A172 (cell line): Measurements from ENCODE around the gene ZNF883. TPM values are rescaled to one million over a fixed set of nuclear protein-coding genes. Genes with fewer than 3 reads are reported as not detected.
"Not testable (repeated sequence)": the region's sequence is repeated elsewhere in the genome, so short reads cannot be mapped to it uniquely, and the experiment has no call there.

Experiments
- DNase-seq: peaks from one replicate; pipeline ENCODE4 v3.0.0-alpha.2; 2015; ENCODE audit warnings: low spot score
- total RNA-seq: library from RNA; depleted of rRNA; stranded (reverse); fragments of >200 nt; shearing (Covaris generic); gene quantifications from 2 replicates; pipeline ENCODE4 v1.2.3, GENCODE V29; 2014; rRNA removed

The ZNF883 gene
- not detected in 2 replicates for total RNA-seq

DNA sequence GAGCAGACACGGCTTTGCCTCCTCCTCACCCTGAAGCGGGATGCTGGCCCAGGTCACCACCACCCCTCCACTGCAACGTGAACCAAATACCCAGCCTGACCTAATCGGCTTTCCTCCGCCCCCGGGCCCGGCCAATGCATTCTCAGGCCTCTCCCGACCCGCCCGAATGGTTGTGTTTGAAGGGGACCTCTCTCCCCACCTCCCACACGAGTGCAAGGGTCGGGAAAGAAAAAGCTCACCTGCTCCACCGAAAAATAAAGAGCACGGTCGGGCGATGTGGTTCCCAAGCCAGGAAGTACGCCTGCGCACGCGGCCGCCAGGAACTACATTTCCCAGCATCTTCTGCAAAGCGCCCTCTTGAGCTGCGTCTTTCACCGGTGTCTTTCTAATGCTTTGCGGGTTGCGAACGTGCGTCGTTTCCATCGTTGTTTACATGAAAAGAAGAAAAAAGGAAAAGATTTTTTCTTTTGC lies at the start of gene ZNF883:
Gene ZNF883, minus strand, starts transcription at position 282 of the 471 bp plus-strand sequence.
- no peak for DNase-seq

DNA sequence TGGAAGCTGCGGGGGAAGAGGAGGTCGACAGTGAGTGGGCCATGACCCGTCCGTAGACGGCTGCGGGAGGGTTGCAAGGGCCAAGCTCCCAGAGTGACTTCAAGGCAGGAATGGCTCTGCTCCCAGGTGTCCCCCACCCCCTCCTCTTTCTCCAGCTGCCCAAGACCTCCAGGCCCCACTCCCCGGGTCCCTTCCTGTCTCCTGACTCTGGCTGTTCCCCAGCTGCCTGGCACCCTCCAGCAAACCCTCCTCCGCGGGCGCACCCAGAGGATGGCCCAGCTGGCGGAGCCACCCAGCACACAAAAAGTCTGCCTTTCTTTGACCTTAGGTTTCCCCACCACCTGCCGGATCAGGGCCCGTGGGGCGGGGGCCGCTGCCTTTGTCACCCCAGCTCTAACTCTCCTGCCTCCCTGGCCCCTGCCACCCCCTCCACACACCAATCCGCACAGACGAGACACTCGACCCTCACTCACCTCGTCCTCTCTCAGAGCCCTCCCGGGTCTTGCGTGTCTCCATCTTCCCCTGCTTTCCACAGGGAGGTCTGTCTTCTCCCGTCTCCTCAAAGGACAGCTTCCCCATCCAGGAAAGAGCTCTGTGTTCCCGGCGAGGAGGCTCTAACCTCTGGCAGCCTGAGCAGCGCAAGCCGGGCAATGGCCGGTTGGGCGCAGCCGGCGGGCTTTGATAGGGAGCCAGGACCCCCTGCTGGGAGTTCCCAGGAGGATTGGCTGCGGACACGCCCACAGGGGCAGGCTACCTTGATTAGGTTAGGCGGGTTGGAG lies 49.3 kb upstream of the ZNF883 start:
- DNase-seq, result not testable (repeated sequence)

DNA sequence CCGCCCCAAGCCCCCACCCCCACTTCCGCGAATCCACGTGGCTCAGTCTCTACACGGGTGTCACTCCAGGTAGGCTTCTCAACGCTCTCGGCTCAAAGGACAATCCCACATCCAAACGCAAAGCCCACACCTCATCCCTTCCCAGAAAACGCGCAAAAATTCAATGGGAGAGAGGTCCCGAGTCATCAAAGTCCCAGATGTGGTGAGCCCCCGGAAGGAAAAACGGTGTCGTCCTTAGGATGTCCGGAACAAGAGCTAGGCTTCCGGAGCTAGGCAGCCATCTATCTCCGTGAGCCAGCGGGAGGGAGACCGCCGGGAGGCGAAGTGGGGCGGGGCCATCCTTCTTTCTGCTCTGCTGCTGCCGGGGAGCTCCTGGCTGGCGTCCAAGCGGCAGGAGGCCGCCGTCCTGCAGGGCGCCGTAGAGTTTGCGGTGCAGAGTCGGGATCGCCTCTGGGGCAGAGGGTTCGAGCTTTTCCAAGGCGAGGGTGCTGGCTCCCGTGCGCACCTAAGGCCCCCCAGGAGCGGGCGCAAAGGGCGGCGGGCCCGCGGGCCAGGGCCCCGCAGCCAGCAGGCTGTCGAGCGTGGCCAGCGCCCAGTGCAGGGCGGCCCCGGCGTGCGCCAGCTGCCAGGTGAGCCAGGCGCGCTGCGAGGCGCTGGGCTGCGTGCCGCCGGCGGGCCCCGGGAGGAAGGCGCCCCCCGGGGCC lies 47.7 kb upstream of the ZNF883 start:
- DNase-seq, result not testable (repeated sequence)

DNA sequence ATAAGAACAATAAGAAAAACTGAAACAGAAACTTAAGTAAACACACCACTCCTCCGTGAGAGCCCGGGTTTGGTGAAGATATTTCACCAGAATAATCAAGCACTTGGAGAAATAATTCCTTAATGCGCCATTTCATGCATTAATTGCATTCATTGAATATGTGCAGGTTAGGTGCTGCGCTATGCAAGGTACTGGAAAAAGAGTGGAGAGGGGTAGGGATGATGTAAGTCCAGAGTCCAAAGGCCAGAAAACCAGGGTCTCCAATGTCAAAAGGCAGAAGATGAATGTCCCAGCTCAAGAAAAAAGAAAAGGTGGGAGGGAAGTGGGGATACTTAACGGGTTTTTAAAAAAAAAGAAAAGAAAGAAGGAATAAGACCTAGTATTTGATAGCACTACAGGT lies 45.2 kb upstream of the ZNF883 start:
- DNase-seq, result no peak

DNA sequence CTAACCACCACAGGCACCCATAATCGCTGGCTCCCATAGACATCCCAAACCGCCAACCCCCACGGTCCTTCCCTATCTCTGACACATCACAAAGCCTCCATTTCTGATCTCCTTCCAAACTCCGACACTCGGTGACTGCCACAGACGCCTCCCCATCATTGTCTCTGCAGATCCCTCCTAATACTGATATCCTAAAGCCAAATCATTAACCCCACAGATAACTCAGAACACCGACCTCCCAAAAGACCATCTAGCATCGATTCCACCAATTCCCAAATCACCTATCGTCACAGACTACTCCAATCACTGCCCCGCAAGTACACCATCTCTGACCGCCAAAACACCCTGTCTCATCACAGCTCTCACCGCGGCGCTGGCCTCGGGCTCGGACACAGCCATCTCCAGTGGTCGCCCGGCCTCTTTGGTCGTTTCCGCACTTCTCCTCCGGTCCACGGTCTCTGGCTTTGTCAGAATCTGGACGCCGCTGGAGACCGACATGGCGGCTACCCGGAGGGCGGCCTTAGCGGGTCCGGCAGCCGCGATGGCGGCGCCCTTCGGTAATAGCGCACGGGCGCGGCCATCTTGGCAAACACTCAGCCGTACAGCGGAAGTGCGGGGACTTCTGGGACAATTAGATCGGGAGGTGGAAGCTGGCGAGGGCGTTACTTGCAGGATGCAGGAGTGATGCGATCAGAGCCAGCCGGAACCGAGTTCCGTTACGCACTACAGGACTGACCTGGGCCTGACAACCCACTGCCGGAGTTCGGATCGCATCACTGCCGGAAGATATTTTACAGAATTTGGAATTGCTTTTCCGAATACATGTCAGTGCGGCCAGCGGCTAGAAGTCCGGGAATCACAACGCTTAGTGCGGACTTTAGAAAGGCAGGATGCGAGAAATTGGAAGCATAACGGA lies 44.5 kb upstream of the ZNF883 start, which contains the start of gene ZFP37:
Gene ZFP37, minus strand, starts transcription at position 534 of the 916 bp plus-strand sequence. Its CDS starts 36 bp downstream, at position 498.
- DNase-seq, result peak; percentile 93

DNA sequence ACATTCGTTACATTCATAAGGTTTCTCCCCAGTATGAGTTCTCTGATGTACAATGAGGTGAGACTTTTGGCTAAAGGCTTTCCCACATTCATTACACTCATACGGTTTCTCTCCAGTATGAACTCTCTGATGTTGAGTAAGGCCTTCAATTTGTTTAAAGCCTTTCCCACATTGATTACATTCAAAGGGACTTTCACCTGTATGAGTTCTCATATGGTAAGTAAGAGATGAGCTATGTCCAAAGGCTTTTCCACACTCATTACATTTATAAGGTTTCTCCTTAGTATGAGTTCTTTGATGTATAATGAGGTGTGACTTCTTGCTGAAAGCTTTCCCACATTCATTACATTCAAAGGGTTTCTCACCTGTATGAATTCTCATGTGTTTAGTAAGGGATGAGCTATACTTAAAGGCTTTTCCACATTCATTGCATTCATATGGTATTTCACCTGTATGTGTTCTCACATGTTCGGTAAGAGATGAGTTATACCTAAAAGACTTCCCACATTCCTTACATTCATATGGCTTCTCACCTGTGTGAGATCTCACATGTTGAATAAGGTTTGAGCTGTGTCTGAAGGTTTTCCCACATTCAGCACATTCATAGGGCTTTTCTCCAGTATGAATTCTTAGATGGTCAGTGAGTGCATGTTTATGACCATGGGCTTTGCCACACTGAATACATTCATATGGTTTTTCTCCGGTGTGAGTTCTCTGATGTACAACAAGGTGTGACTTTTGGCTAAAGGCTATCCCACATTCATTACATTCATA lies 31.1 kb upstream of the ZNF883 start:
- no peak for DNase-seq

DNA sequence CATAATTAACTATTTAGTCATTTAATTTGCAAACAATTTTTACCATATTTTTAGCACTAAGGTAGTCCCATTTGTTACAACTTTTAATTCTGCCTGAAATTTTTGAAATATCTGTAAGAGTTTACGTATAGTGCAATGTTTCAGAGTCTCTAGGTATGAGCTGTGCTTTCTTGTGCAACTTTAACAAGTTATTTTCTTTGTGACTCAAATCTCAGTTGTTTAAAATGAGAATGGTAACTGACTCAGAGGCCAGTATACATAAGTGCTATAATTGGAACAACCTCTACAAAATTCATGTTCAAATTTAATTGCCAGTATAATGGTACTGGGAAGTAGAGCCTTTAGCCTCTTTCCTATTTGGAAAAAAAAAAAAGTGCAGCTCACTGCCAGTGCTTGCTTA lies 14.2 kb upstream of the ZNF883 start:
- DNase-seq, result no peak

DNA sequence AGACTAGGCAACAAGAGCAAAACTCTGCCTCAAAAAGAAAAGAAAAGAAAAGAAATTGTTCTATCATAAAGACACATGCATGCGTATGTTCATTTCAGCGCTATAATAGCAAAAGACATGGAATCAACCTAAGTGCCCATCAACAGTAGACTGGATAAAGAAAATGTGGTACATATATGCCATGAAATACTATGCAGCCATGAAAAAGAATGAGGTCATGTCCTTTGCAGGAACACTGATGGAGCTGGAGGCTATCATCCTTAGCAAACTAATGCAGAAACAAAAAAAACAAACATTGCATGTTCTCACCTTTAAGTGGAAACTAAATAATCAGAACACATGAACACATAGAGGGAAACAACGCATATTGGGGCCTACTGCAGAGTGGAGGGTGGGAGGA lies 6.3 kb upstream of the ZNF883 start:
- DNase-seq, result no peak

DNA sequence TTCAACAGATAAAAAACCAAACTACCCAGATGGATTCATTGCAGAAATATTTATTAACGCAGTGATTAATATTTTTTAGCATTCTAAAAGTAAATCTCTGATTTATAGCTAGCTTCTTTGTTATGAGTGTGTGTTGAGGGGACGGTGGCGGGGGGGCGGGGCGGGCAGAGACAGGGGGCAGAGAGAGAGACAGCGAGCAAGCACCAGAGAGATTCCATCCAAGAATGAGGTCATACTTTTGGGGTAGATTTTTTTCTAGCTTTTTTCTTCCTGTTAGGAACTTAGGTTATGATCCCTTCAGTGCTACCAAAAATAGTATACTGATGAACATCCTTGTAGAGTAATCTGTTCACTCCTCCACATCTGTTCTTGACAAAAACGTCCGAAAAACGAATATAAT lies 500 bp upstream of the ZNF883 start:
- no peak for DNase-seq

DNA sequence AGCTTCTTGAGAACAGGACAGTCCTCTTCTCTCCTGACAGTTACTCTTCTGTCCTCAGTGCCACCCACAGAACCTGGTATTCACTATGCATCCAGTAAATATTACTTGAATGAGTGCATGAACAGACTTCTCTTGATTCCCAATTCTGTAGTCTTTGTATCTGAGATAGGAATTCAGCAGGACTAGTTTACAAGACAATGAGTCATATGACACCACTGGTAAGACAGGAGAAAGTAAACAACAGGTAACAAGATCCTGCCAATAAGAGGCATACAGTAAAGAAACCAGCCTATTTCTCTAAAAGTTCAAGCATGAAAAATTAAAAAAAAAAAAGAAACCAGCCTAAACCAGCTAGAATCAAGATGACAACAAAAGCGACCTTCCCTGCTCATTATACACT lies 6.2 kb downstream of the ZNF883 start:
- DNase-seq, result no peak

DNA sequence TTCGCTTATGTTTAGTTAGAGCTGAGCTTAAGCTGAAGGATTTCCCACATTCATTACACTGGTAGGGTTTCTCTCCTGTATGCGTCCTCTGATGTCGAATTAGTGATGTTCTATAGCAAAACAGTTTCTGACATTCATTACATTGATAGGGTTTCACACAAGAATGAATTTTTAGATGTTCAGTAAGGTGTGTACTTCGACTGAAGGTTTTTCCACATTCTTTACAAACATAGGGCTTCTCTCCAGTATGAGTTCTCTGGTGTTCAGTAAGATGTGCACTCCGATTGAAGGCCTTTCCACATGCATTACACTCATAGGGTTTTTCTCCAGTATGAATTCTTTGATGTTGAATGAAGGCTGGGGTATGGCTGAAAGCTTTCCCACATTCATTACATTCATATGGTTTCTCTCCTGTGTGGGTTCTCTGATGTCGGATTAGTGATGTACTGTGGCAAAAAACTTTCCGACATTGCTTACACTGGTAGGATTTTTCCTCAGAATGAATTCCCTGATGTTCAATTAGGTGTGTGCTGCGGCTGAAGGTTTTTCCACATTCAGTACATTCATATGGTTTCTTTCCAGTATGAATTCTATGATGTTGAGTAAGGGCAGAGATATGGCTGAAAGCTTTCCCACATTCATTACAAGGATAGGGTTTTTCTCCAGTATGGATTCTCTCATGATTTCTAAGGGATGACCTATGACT lies 14.6 kb downstream of the ZNF883 start:
- DNase-seq, result no peak

DNA sequence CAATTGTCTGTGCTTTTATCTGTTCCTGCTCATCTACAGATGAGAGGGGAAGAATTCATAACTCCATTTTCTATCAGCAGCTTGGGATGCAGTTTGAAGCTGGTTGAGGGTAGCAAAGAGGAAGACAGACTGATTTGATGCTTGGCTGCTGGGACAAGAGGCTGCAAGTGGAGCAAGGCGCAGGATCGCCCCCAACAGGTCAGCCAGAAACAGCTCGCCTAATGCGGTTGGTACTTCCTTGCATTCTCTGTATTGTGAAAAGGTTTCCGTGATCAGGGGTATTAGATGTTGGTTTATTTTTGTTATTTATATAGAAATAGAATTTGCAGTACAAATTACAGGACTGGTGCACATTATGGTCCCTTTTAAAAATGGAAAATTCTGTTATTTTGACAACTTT lies 40.6 kb downstream of the ZNF883 start:
- peak; percentile 2 for DNase-seq

DNA sequence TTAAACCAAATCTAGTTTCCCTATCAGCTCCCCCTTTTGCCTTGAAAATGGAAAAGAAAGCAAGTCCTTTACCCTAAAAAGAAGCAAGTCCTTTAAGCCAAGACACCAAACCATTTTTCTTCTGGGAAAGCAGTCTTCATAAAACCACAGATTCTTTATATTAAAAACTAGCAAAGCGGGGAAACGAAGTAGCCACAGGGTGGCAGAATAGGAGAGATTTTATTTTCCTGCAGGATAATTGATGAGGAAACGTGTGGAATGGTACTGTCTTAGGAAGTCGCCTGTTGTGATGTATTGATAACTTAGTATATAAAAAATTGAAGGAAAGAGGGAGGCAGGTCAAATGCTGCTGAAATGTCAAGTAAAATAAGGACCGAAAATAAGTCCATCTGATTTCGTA lies 41.1 kb downstream of the ZNF883 start:
- DNase-seq, result peak; percentile 5

DNA sequence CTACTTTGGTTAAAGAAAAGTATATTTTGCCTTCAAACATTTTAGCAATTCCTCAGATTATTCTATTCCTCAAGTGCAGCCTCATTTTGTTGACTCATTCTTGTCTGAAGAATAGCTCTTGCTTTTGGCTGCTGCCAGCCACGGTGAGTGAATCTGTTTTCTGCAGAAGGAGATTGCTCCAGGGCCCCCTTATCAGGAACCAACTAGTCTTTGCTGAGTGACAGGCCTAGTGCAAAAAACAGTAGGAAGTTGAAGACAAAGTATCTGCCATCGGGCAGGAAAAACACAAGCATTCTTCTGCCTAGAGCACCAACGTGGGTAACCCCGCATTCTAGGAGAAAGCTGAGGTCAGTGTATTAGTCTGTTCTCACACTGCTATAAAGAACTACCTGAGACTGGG lies 42.3 kb downstream of the ZNF883 start:
- DNase-seq, result no peak

DNA sequence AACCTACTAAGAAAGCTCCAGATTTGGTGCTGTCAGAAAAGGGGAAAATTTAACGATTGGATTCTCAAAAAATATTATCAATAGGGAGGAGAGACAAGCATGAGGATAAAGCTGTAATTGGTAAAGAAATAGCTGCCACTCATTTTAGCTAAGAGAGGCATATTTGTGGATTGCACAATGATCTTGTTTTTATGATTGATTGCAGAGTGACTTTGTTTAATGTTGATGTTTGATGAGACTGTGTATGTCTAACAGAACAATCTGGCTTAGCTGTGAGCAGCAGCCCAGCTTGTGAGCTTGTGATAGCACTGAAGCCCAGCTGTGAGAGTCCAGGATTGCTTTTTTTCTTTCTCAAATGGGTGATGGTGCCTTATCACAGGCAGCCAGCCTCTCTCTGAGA lies 56.4 kb downstream of the ZNF883 start:
- no peak for DNase-seq

DNA sequence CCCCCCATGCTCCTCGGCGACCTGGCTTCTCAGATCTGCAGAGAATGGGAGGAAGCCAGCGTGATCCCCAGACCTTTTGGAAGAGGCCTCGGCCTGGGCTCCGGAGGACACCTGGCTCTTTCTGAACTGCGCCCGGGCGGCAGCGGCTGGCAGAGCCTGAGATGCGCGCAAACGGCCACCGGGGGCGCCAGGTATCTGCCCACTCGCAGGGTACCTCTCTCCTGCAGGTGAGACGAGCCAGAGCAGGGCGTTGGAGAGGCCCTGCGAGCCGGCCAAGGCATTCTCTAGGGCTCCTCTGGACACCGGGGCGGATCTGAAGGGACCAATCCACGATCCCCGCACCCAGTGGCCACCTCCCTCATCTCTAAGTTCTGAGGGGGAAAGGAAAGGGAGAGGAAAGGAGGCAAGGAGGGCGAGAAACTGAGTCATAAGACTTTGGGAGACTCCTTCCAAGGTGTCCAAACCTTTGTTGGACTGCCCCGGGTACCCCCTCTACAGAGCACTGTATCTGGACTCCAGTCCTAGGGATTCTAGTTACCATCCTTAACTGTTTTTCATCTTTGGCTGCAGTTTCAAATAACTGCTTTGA lies 66.3 kb downstream of the ZNF883 start:
- DNase-seq, result no peak

DNA sequence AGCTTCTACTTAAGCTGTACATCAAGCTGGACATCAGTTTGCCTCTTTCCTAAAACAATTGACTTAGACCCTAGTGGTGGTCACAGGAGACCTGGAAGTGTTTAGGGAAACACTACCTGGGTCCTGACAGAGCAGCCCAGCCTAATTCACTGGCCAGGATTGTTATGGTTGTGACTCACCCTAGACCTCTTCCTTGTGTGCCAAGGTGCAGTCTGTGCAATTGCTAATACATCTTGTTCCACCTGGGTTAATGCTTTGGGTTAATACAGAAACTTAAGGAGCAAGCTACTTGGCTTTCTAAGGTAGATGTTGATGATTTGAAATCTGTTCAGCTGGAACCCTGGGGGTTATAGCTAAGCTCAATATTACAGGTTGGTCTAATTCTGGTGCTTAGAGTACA lies 72.6 kb downstream of the ZNF883 start:
- no peak for DNase-seq

DNA sequence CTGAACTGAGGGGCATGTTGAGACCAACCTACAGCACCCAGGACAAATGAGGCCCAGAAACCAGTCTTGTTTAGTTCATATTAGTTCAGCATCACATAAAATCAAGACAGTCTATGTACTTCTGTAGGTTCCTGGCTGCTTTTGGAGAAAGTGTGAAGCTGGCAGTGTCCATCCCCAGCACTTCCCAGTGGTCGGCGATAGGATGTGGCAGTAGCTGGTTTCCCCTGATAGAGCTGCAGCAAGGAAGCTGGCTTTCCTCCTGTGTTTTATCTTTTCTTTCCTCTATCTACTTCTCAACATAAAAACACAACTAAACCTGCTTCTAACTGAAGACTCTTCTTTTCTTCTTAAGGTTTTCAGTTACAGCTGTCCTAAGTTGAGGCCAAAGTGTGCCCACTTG lies 78.3 kb downstream of the ZNF883 start:
- no peak for DNase-seq

DNA sequence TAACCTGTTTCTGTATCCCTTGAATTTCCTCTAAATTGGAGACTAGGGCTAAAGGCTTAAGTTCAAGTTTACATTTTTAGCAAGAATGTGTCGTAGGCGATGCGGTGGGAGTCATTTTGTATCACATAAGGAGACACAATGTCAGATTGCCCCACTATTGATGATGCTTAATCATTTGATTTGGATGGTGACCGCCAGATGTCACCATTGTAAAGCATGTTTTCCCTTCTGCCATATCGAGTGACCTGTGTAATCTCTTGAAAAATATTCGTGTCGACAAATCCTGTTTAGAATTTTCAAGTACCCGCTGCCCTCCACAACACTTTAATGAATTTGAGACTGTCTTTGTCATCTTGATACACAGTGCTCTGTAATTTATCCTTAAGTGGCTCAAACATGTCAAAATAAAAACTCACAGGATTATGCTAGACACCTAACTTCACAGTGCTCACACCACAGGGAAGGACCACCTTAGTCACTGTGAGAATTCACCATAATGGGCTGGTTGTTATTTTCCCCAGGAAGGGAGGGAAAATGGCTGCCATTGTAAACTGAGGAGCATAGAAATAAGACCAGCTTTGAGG lies 86.8 kb downstream of the ZNF883 start:
- DNase-seq, result peak; percentile 44

DNA sequence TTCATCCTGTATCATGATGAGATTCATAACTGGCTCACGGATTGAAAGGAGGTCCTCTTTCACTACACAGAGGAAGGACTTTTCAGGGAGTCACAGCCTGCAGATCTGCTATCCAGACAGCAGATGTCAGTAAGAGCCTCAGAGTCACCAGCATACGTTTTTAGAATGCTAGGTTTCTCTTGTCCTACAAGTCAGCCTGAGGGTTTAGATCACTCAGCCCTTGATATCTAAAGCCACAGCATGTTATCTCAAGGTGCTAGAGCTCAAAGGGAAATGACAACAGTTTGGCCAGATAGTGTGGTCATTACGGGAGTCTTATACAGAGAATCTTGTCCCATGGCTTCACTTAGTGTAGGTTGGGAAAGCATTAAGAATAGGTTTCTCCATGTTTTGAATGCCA lies 90.4 kb downstream of the ZNF883 start:
- DNase-seq, result peak; percentile 47
